ENCODE results near the gene ITGB4.

Gene ITGB4

GRCh38 chr17:75722542-75723095 lies 1.4 kb downstream of the ITGB4 start:
- no peaks in the 10 kb centered on the region for H4K20me1 ChIP-seq (ENCODE audit: insufficient read depth, low read length)
- no peak overlapping the region for H3K27ac ChIP-seq (ENCODE audit: low read length)
- no peaks in the 10 kb centered on the region for H3K9me3 ChIP-seq (replicated peaks; ENCODE audit: insufficient read depth, low read length)
- H3K4me2 ChIP-seq (ENCODE audit: low read depth, low read length): no peak overlapping the region
- no peak for TF ChIP-seq EZH2 (optimal IDR thresholded peaks at IDR 0.05; ENCODE audit: low read depth, low read length)
- TF ChIP-seq CTCF (IDR thresholded peaks at IDR 0.05; ENCODE audit: low read length): no peak
- no peak for TF ChIP-seq EZH2phosphoT487 (IDR thresholded peaks at IDR 0.05; ENCODE audit: low read length)
- 0 out of 2 replicates have a peak, but pooled peaks cover 10% of the 10 kb centered on the region for H3K27me3 ChIP-seq (replicated peaks; ENCODE audit: insufficient read depth, low read length)
- no peak overlapping the region for H3K9ac ChIP-seq (ENCODE audit: low read length)
- H3K79me2 ChIP-seq (ENCODE audit: low read length): no peaks in the 10 kb centered on the region
- H3F3A ChIP-seq (ENCODE audit: insufficient read depth, low read length): no peaks in the 10 kb centered on the region
- no peak overlapping the region for H3K4me3 ChIP-seq (ENCODE audit: low read length)
- peaks cover 9% of the 10 kb centered on the region; the same call in 1 of the 2 replicates for H3K4me1 ChIP-seq (ENCODE audit: low read length)
- no peaks in the 10 kb centered on the region for H3K9me2 ChIP-seq (replicated peaks; ENCODE audit: insufficient read depth, low read length)
- no peak for DNase-seq
- H2AFZ ChIP-seq (ENCODE audit: low read length): no peak overlapping the region
- no peaks in the 10 kb centered on the region for H3K36me3 ChIP-seq (replicated peaks; ENCODE audit: insufficient read depth, low read length)

- Histone ChIP-seq H3K9me3 (replicated peaks; ENCODE audit: insufficient read depth, low read length) (no peaks in the 10 kb centered on the region), H3K9me2 (replicated peaks; ENCODE audit: insufficient read depth, low read length) (no peaks in the 10 kb centered on the region), H3K4me1 (ENCODE audit: low read length) (peaks cover 9% of the 10 kb centered on the region; the same call in 1 of the 2 replicates), H3K27ac (ENCODE audit: low read length) (no peak overlapping the region), H3K27me3 (replicated peaks; ENCODE audit: insufficient read depth, low read length) (0 out of 2 replicates have a peak, but pooled peaks cover 6% of the 10 kb centered on the region), H3K4me3 (ENCODE audit: low read length) (no peak overlapping the region), H3F3A (ENCODE audit: insufficient read depth, low read length) (no peaks in the 10 kb centered on the region), H3K36me3 (replicated peaks; ENCODE audit: insufficient read depth, low read length) (no peaks in the 10 kb centered on the region), H2AFZ (ENCODE audit: low read length) (no peak overlapping the region), H3K4me2 (ENCODE audit: low read depth, low read length) (no peak overlapping the region), H3K9ac (ENCODE audit: low read length) (no peak overlapping the region), H4K20me1 (ENCODE audit: insufficient read depth, low read length) (no peaks in the 10 kb centered on the region), H3K79me2 (ENCODE audit: low read length) (no peaks in the 10 kb centered on the region)
- TF ChIP-seq EZH2 (optimal IDR thresholded peaks at IDR 0.05; ENCODE audit: low read depth, low read length): no peak
- TF ChIP-seq CTCF (IDR thresholded peaks at IDR 0.05; ENCODE audit: low read length): no peak
- no peak for TF ChIP-seq EZH2phosphoT487 (IDR thresholded peaks at IDR 0.05; ENCODE audit: low read length)
- no peak for DNase-seq
These were observed 2.1 kb downstream of the ITGB4 start for GRCh38 chr17:75723171-75723930.

- H3K4me2 ChIP-seq (ENCODE audit: low read depth, low read length): no peak overlapping the region
- no peak overlapping the region for H3K9ac ChIP-seq (ENCODE audit: low read length)
- no peaks in the 10 kb centered on the region for H3K79me2 ChIP-seq (ENCODE audit: low read length)
- DNase-seq: no peak
- H3K36me3 ChIP-seq (replicated peaks; ENCODE audit: insufficient read depth, low read length): no peaks in the 10 kb centered on the region
- peaks cover 9% of the 10 kb centered on the region; the same call in 1 of the 2 replicates for H3K4me1 ChIP-seq (ENCODE audit: low read length)
- H3K9me3 ChIP-seq (replicated peaks; ENCODE audit: insufficient read depth, low read length): no peaks in the 10 kb centered on the region
- H4K20me1 ChIP-seq (ENCODE audit: insufficient read depth, low read length): no peaks in the 10 kb centered on the region
- TF ChIP-seq EZH2 (optimal IDR thresholded peaks at IDR 0.05; ENCODE audit: low read depth, low read length): no peak
- no peak for TF ChIP-seq CTCF (IDR thresholded peaks at IDR 0.05; ENCODE audit: low read length)
- TF ChIP-seq EZH2phosphoT487 (IDR thresholded peaks at IDR 0.05; ENCODE audit: low read length): no peak
- no peak overlapping the region for H3K4me3 ChIP-seq (ENCODE audit: low read length)
- H3K9me2 ChIP-seq (replicated peaks; ENCODE audit: insufficient read depth, low read length): no peaks in the 10 kb centered on the region
- H3K27ac ChIP-seq (ENCODE audit: low read length): no peak overlapping the region
- H3K27me3 ChIP-seq (replicated peaks; ENCODE audit: insufficient read depth, low read length): 0 out of 2 replicates have a peak, but pooled peaks cover 4% of the 10 kb centered on the region
- no peaks in the 10 kb centered on the region for H3F3A ChIP-seq (ENCODE audit: insufficient read depth, low read length)
- H2AFZ ChIP-seq (ENCODE audit: low read length): no peak overlapping the region
These were observed 3.1 kb downstream of the ITGB4 start for GRCh38 chr17:75724016-75725003.
